HG02852 (cell line): Measurements from ENCODE around the gene FGD3.
"Not testable (repeated sequence)": the region's sequence is repeated elsewhere in the genome, so short reads cannot be mapped to it uniquely, and the experiment has no call there.

Experiments
- ATAC-seq: cut with Tn5 transposase; IDR thresholded peaks from one replicate; pipeline ENCODE4 v1.9.1; 2021; ENCODE audit warnings: mild to moderate bottlenecking, moderate library complexity; ENCODE audit not compliant: unreplicated experiment

Gene FGD3

DNA sequence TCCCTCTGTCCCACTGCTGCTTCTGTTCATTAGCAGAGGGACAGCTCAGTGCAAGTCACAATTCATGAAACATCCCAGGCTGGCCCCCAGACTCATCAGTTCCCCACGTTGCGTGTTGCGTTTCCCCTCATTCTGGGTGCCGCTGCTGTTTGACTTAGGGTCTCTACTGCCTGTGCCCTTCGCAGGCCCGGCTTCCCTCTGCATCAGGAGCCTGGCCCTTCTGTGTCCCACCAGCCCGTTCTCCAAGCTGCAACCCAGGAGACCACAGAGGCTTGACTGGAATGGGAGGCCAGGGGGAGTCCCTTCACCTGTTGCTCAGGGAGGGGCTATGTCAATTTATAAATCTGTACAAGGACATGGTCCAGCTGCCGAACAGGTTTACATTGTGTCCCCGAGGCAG is 57.2 kb downstream of the FGD3 start:
- ATAC-seq, result no peak

DNA sequence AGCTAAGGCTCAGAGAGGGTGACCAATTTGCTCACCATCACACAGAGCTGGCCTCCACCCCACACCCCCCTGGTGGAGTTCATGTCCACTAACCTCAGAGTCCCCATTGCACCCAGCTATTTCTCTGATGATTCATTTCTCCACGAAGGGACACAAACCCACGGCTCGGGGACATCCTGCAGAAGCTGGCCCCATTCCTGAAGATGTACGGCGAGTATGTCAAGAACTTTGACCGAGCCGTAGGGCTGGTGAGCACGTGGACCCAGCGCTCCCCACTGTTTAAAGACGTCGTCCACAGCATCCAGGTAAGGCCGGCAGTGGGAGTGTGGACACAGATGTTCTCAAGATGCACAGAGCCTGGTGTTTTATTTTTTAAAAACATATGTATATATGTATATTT is 58.6 kb downstream of the FGD3 start:
- no peak for ATAC-seq

DNA sequence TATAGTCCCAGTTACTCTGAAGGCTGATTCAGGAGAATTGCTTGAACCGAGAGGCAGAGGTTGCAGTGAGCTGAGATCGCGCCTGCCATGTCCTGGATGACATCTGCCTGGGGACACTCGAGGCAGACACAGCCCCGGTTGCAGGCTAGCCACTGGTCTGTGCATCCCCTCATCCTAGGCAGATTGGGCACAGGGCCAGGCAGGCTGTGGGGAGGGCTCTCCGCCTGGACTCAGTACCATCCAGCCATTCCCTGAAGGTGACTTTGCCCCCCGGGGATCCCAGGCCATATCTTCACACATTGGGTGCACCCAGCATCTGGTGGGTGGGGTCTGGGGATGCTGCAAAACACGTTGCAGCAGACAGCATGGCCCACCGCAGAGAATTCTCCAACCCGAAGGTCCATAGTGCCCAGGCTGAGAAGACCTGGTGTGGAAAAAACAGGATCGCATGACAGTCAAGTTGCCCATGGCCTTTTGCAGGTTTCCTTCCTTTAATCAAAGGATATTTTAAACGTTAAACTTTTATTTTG is 60.3 kb downstream of the FGD3 start:
- no peak for ATAC-seq

DNA sequence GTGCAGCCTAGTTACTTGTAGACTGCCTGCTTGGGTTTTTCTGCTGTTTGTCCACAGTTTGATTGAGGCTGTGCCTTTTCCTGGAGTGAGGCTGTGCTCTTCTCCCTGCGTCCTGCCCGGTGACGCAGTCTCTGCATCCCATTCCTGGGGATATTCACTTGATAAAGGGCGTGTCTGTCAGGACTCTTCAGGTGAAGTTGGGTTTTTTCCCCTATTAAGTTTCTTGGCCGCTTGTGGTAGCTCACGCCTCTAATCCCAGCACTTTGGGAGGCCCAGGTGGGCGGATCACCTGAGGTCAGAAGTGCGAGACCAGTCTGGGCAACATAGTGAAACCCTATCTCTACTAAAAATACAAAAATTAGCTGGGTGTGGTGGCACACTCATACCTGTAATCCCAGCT is 61.1 kb downstream of the FGD3 start:
- ATAC-seq, result no peak

DNA sequence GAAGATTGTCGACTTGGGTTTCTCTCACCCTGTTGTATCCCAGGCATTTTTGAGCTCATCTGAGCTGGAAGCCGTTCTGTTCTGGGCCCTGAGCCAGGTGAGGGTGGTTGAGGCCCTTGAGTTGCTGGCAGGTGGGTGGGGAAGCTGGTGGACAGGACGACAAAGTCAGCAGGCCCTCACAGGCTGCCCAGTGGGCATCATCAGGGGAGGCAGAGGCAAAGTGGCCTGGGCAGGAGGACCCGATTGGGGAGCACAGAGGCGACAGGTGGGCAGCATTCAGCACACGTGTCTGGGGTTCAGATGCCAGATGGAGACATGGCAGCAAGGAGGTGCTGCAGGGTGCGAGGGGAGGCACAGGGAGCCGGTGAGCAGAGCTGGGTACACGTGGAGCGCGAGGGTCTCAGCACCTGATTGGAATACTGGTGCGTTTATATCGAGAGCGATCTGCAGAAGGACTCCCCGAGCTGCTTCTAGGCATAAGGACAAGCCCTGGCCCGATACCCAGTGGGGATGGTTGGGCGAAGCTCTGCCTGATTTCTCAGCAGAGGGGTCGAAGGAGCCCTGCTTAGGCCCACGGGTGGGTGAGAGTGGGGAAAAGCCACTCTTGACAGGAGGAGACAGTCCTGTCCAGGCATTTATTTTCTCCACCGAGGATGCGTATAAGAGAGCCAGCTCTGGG is 62.2 kb downstream of the FGD3 start:
- ATAC-seq, result no peak

DNA sequence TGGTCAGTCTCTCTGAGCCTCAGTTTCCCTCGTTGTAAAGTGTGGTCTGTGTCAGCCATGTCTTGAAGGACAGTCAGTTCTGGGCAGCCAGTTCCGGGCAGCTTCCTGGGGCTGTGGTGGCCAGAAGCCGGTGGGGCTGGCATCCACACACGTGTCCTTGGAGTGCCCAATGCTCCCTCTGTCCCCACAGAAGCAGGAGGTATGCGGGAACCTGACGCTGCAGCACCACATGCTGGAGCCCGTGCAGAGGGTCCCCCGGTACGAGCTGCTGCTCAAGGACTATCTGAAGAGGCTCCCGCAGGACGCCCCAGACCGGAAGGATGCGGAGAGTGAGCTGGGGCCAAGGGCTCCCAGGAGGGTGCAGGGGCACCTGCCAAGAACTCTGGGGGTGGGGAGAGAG is 62.7 kb downstream of the FGD3 start:
- no peak for ATAC-seq

DNA sequence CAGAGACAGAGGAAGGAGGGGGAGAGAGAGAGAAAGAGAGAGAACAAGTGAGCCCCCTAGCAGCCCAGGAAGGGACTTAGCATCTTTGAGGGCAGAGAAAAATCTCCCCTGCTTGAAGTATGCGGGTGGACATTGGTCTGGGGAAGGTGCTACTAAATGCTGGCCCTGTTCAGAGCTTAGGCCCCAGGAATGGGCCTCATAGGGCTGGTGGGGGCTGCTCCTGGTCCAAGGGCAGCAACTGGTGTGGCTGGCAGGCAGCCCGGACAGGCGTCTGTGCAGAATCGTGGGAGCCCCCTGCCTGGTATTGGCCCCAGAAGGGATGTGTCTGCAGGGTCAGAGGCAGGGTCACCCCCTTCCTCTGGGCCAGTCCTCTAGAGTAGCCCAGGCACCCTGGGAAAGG is 63.4 kb downstream of the FGD3 start:
- ATAC-seq, result no peak

DNA sequence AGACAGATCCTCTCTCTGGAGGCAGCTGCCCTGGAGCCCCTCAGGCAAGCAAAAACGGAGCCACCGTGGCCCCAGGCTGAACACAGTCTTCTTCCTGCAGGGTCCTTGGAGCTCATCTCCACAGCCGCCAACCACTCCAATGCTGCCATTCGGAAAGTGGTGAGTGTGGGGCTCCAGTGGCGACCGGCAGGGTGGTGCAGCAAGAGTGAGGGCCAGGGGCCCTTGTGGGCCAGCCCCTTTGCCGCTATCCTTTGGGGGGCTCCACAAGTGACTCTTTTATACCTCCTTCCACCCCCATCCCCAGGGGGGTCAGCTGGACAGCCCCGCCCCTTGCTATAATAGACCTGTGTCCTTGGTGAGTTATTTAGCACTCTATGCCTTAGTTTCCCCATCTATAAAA is 63.8 kb downstream of the FGD3 start:
- ATAC-seq, result no peak

DNA sequence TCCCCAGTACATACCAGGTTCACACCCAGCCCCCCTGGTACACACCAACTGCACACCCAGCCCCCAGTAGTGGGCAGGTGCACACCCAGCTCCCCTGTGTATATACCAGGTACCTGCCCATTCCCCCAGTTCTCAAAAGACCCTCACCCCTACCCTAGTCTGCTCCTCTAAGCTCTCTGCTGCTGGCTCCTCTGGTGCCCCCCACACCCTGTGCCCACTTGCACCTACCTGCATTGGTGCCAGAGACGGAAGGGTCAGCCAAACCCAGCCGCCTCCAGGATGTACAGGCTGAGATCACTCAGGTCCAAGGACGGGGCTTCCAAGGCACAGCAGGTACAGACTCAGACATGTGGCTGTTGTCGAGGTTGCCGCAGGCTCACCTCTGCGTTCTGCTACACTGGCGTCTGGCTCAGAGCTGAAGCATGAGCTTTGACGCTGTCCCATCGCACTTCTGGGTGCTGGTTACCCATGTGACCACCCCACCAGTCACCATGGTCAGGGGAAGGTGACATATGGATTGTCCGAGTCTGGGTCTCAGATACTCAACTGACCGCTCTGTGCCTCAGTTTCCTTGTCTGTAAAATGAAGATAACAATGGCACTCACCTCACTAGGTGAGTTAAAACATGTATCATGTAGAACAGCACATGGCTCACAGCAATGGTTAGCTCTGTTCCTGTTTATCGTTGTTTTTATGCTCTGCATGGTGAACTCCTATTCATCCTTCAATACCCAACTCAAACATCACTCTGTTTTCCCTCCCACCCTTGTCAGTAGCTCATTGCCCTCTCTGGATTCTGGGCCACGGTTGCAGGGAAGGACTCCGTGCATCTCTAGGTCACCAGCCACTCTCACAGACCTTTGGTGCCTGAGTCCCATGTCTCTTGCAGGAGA is 65.9 kb downstream of the FGD3 start:
- no peak for ATAC-seq

DNA sequence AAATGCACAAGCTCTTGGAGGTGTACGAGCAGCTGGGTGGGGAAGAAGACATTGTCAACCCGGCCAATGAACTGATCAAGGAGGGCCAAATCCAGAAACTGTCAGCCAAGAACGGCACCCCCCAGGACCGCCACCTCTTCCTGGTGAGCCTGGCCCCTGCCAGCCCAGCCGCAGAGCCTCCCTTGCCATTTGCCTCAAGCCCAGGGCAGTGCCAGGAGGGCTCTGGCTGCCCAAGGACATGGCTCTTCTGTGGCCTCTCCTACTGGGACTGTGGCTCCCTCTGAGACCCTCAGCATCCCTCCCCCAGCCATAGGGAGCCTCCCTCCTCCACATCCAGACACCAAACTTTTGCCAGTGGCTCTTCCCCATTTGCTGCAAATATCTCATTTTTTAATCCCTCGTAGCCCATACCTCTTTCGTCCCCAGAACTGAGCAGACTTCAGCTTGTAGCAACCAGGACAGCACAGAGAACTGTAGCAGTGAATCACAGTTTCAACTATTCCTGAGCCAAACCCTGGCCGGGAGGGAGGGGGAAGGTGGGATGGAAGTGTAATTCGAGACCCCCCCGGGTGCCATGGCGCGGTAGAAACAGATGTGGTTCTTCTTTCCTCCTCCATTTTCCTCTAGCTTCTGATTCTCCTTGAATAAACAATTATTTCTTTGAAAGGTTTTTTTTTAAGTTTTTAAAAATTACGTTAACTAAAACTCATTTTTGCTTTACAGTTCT is 66.7 kb downstream of the FGD3 start:
- ATAC-seq, result no peak

DNA sequence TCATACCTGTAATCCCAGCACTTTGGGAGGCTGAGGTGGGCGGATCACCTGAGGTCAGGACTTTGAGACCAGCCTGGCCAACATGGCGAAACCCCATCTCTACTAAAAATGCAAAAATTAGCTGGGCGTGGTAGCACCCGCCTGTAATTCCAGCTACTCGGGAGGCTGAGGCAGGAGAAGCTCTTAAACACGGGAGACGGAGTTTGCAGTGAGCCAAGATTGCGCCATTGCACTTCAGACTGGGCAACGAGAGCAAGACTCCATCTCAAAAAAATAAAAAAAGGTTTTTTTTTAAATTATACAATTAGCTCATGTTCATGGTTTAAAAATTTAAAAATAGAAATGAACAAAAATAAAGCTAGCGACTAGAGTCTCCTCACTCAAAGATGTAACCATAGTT is 67.9 kb downstream of the FGD3 start:
- not testable (repeated sequence) for ATAC-seq

DNA sequence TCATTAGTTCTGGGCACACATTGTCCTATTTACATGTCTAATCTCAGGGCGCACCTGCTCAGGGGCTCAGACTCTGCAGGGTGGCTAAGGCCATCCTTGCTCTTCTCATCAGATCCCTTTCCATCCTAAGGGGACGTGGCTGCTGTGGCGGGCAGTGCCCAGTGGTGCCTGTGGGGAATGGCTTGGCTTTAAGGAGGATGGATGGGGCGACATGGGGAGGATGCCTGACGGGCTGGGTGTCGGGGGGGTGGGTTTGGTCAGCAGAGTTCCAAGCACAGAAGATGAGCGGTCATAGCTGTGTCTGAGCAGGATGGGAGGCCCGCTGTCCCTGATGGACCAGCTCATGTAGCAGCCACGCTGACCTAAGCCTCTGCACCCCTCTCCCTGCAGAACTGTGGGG is 70.3 kb downstream of the FGD3 start:
- no peak for ATAC-seq

DNA sequence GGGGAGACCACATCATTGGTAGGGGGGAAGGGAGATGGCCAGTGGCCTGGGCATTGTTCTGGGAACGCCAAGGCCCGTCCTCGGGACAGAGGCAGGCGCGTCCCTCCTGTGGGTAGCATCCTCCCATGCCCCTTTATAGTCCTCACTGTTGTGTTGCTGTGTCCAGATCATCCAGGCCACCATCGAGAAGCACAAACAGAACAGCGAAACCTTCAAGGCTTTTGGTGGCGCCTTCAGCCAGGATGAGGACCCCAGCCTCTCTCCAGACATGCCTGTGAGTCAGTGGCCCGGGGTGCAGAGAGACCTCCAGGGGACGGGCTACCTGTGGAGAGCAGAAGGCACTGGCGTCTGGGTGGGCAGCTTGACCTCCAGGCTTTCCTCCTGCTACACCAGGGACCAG is 72.8 kb downstream of the FGD3 start:
- ATAC-seq, result no peak

DNA sequence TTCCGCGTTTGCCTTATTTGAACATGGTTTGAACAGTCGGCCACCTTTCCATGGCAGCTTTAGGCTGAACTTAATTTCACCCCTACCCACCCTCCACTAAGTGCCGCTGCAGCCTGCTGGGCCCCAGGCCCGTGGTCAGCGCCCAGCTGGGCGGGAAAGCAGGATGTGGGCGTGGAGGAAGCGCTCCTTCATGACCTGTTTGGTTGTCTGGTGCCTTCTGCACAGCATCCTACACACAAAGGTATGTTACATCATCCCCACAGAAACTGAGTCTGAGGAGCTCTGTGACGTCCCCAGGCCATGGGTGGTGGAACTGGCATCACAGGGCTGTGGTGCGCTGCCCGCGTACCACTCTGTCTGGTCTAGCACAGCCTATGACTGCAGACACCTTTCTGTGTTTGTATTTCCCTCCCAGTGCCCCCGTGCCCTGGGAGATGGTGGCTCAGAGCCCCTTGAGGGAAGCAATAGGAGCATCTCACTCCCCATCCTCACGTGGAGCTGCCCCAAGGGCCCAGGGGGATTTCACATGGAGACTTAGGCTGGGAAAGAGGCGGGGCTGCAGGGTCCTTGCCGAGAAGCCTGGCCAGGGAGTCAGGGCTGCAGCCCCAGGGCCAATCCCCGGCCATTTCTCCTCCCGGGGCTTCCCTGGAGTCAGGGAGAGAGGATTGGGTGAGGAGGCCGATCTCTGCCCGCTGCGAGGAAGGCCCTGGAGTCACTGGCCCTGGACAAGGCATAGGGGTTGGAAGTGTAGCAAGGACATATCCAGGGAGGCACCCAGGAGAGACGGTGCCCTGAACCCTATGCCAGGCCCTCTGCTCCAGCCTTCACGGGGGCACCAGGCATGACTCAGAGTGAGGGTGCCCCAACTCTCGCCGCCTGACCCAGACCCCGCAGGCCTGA is 73.7 kb downstream of the FGD3 start:
- ATAC-seq, result no peak

DNA sequence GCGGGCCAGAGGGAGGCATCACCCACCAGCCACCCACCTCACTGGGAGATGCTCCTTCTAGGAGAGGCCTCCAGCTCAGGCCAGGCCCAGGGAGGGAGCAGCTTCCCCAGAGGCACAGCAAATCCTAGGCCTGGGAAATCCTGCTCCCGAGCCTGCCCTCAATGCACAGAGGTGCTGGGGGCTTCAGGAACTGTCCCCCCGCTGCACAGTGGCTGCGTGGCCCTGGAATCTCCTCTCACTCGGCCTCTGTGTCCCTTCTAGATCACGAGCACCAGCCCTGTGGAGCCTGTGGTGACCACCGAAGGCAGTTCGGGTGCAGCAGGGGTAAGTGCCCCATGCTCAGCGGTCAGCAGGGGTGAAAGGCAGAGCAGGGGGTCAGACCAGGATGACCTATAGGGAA is 74.7 kb downstream of the FGD3 start:
- no peak for ATAC-seq

DNA sequence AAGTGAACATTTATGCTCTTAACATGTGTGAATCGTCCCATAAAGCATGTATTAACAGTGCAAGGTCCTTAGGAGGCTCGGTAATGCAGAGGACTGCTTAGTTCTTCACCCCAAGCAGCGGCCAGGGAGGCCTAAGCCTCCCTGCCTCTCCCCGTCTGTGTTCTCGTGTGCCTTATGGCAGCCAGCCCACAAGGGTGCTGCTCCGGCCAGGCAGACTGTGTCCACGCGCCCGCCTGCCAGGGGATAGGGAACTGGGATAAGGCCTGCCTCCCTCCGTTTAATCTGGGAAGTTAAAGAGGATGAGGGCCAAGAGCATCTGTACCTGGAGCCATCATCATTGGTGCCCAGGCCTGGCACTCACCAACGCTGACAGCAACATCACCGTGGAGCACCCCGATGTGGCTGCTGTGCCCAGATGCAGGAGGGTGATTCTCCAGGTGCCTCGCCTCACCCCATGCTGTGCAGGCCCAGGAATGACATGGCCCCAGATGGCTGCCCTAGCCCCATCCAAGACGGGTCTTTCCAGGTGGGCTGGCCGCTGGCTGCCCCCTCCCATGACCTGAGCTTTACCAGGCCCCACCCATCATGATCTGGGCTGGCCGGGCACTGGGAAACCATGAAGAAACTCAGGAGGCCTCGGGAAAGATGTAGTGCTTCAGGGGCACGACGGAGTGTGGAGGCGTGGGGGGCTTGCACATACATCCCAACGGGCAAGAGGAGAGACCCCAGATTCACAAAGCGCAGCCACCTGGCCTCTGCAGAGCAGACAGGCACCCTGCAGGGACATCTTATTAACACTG is 75.6 kb downstream of the FGD3 start:
- ATAC-seq, result no peak

DNA sequence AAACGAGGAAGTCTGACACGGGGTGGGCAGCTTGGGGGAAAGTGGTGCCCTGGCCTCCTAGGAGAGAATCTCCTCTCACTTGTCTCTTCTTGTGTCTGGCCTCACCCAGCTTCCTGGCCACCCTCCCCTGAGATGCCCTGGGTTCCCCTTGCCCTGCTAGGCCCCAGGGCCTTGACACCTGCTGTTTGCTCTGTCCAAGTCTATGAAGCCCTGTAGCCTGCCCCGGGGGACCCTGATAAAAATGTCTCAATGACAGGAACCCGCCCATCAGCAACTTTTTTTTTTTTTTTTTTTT is 76.1 kb downstream of the FGD3 start:
- no peak for ATAC-seq

DNA sequence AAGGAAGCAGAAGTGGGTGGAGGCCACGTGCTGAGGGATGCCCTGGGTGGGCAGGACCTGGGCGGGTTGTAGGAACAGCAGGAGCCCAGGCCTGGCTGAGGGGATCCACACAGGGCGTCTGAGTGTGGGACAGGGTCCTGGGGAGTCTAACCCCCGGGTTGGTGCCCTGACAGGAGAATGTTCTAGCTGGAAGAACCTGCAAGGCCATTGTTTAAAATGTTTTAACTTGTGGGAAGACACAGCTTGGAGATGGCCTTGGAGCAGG is 77.3 kb downstream of the FGD3 start:
- no peak for ATAC-seq

DNA sequence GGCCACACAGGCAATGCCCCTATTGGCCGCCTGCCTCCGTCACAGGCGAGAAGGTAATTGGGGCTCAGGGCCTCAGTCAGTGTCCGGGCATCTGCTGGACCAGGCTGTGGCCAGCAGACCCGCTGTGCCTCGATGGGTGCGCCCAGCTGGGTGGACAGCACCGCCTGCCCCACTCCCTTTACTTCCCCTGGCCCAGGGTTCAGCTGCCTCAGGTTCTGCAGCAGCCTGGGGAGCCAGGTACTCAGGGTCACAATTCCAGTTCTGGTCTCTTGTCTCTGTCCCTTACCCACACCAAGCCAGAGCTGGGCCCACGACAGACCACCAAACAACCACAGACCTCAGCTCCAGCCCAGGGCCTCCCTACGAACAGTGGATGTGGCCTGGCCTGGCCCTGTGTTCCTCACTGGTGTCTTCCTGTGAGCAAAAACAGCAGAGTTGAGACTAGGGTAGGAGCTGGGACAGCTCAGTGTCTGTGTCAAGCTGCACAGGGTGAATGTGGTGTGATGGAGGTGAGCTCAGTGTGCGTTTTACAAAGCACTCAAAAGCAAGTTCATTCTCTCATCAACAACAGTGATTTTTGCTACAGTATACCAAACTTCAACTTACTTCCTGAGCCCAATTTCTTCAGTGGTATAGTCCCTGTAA is 77.8 kb downstream of the FGD3 start:
- no peak for ATAC-seq

DNA sequence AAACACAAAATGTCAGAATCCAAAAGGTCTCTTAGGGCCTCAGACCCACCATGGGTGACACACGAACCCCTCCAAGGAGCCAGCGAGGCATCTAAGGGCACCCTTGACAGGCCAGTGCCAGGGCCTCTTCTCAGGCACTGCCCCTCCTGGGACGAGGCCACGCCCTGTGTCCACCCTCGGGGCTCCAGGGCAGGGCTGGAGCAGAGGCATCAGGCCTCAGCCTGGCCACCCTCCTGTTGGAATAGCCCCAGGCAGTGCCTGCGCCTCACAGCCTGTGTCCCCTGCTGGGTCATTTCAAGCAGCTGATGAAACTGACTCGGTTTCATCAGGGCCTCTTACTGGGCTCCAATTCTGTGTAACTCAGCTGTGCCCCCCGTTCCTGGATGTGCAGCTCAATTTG is 78.4 kb downstream of the FGD3 start:
- ATAC-seq, result no peak
